Heart left ventricle (tissue), 16 donors: Measurements from ENCODE around the gene F12. TPM values are rescaled to one million over a fixed set of nuclear protein-coding genes. Genes with fewer than 3 reads are reported as not detected.
"Not testable (repeated sequence)": the region's sequence is repeated elsewhere in the genome, so short reads cannot be mapped to it uniquely, and the experiment has no call there.

Source experiments
- ATAC-seq, 4 donors: fragments of 200-7000 bp; cut with Tn5 transposase; one replicate each; pipeline ENCODE4 v1.9.1; 2020 to 2022; ENCODE audit warnings: moderate library complexity in 4 of 4, mild to moderate bottlenecking in 3 of 4, moderate number of reproducible peaks in 1 of 4
- DNase-seq, 5 donors: peaks; one replicate each; pipeline ENCODE4 v3.0.0-alpha.2; 2020
- H3K27ac ChIP-seq, 12 donors: fragments of 200-600 bp; sonication (generic) in 4 of 12; one replicate each; pipeline versions ENCODE4 v1.5.0 to v1.8.0; 2016 to 2022; ENCODE audit warnings: mild to moderate bottlenecking in 2 of 12
- H3K27me3 ChIP-seq, 9 donors: fragments of 200-600 bp; sonication (generic) in 2 of 9; one replicate each; pipeline versions ENCODE4 v1.5.1 to v1.8.0; 2016 to 2022; ENCODE audit warnings: mild to moderate bottlenecking in 3 of 9
- H3K36me3 ChIP-seq, 9 donors: fragments of 200-600 bp; sonication (generic) in 2 of 9; one replicate each; pipeline versions ENCODE4 v1.5.0 to v1.8.0; 2018 to 2022; ENCODE audit warnings: mild to moderate bottlenecking in 2 of 9
- H3K4me1 ChIP-seq, 12 donors: fragments of 200-600 bp; sonication (generic) in 4 of 12; one replicate each; pipeline versions ENCODE4 v1.5.0 to v1.8.0; 2016 to 2022; ENCODE audit warnings: mild to moderate bottlenecking in 3 of 12
- H3K4me3 ChIP-seq, 12 donors: fragments of 200-600 bp; sonication (generic) in 4 of 12; one replicate each; pipeline versions ENCODE4 v1.5.0 to v1.8.0; 2017 to 2022; ENCODE audit warnings: mild to moderate bottlenecking in 9 of 12, moderate library complexity in 4 of 12
- H3K9me3 ChIP-seq, 12 donors: fragments of 200-600 bp; sonication (generic) in 4 of 12; one replicate each; pipeline versions ENCODE4 v1.5.0 to v1.8.0; 2016 to 2022; ENCODE audit warnings: mild to moderate bottlenecking in 1 of 12
- CTCF ChIP-seq, 12 donors: fragments of 200-600 bp; sonication (generic) in 4 of 12; IDR thresholded peaks; one replicate each; pipeline versions ENCODE4 v1.5.0 to v1.8.0; 2018 to 2022; ENCODE audit warnings: antibody characterized with exemption in 12 of 12, mild to moderate bottlenecking in 5 of 12
- POLR2A ChIP-seq, 2 donors: fragments of 450-650 bp; IDR thresholded peaks; one replicate each; pipeline ENCODE4 v1.6.1; 2017; ENCODE audit warnings: antibody characterized with exemption in 2 of 2, mild to moderate bottlenecking in 2 of 2, moderate library complexity in 2 of 2
- WGBS, 4 donors: extraction: QIAGEN DNeasy Blood & Tissue Kit in 2 of 4; methylation state at CpG; one replicate each; pipeline versions ENCODE4 v1.1.5 to v1.1.7; 2013 to 2018; 5-methylcytosine and 5-hydroxymethylcytosine counted together
- intact Hi-C, 10 donors: fragments of 100-400 bp; cut with DNase I; formaldehyde crosslinking; loops; one replicate each; pipeline versions ENCODE4 v1.11.1 to v1.14.2; 2022
- polyA plus RNA-seq, 2 donors: library from polyadenylated mRNA; stranded (reverse); fragments of 200-250 nt; gene quantifications; one replicate each; pipeline ENCODE4 v1.2.3, GENCODE V29; 2013
- total RNA-seq, 9 donors: library from RNA; depleted of rRNA in 2 of 9; stranded (reverse); fragments of >200 nt in 2 of 9; fragmentation: NEBNext Ultra II Directional in 3 of 9; extraction: Animal tissue kit (Norgen Biotek cat#: 25700) in 3 of 9; gene quantifications; one replicate each; pipeline versions ENCODE4 v1.1.0 to v1.2.4, GENCODE V29; 2016 to 2023
- donor health status: ischemic (EF 13 %, LVEDD 7.1; RV severe dilation, severe dysfunction).
- donor health status: healthy with polysubstance abuse.
- donor health status: DM: no; HTN: yes; CAD: no.
- donor health status: DM: no; HTN: no; CAD: no.
- donor health status: ischemic (EF 25% LVEDD 6.9; RV normal size, moderate dysfunction).
- donor health status: ischemic (EF 25% LVEDD 5.7; RV mildly dilated, moderate dysfunction).
- donor health status: healthy.
- donor health status: DM: yes; HTN: yes; CAD: no.
- donor health status: ischemic (EF 35%, LVEDD 5.7; RV mildly dilated, moderate dysfunction).
- donor health status: nonischemic (EF 11% LVEDD 7.7; RV severe dilation, severe dysfunction).
- donor health status: DM: yes; HTN: yes; CAD: no.
- donor health status: PGD.
- donor health status: ischemic (EF 29% LVEDD 5.4; RV normal size, mild dysfunction).
- donor health status: nonischemic (EF 23%, LVEDD 6.1; RV moderate dilation, normal function).

F12 gene
- total and polyA plus RNA-seq, 11 donors = 0.29 to 0.56 TPM; not detected in 9

GRCh38 chr5:177376107-177376506 lies 33.3 kb downstream of the F12 start:
- WGBS, 4 donors = 85 to 88% (median 85%) methylated on average over 11 of the region's 11 CpGs
- TF ChIP-seq POLR2A (IDR thresholded peaks at IDR 0.05) = no peak
- no peak overlapping the region for H3K27ac ChIP-seq
- H3K36me3 ChIP-seq = no peaks in the 10 kb centered on the region
- no peak for ATAC-seq
- peaks cover 0 to 15% (median 0%) of the 10 kb centered on the region in 12 donors for H3K4me1 ChIP-seq
- intact Hi-C loops = no loop called here
- H3K27me3 ChIP-seq = peaks cover 0 to 6% (median 0%) of the 10 kb centered on the region in 9 donors
- no peak for DNase-seq
- H3K9me3 ChIP-seq = no peaks in the 10 kb centered on the region
- H3K4me3 ChIP-seq = no peak overlapping the region

GRCh38 chr5:177375516-177375915 lies 33.8 kb downstream of the F12 start:
- 79 to 87% (median 82%) methylated on average over 5 of the region's 5 CpGs for WGBS, 4 donors
- intact Hi-C loops = not testable (repeated sequence)

GRCh38 chr5:177374211-177374610 lies 35.2 kb downstream of the F12 start:
- peaks cover 0 to 32% (median 3%) of the 10 kb centered on the region in 12 donors for H3K4me1 ChIP-seq
- H3K27ac ChIP-seq = no peak overlapping the region
- no peaks in the 10 kb centered on the region for H3K27me3 ChIP-seq
- DNase-seq (no peak), ATAC-seq (no peak)
- no peaks in the 10 kb centered on the region for H3K36me3 ChIP-seq
- intact Hi-C loops = no loop called here
- H3K4me3 ChIP-seq = no peak overlapping the region
- H3K9me3 ChIP-seq = no peaks in the 10 kb centered on the region
- TF ChIP-seq CTCF (IDR thresholded peaks at IDR 0.05) = no peak
- TF ChIP-seq POLR2A (IDR thresholded peaks at IDR 0.05) = no peak
- 67 to 74% (median 71%) methylated on average over 5 of the region's 5 CpGs for WGBS, 4 donors

More at GRCh38 chr5:177375516-177375915, 33.8 kb downstream of the F12 start:
- H3K27ac ChIP-seq, H3K27me3 ChIP-seq, H3K9me3 ChIP-seq, ATAC-seq, DNase-seq, H3K36me3 ChIP-seq, H3K4me3 ChIP-seq: not testable (repeated sequence)
- H3K4me1 ChIP-seq = peaks cover 0 to 19% (median 0%) of the 10 kb centered on the region in 12 donors

- TF ChIP-seq CTCF (IDR thresholded peaks at IDR 0.05) (no peak), POLR2A (IDR thresholded peaks at IDR 0.05) (no peak)
- Histone ChIP-seq H3K9me3 (no peaks in the 10 kb centered on the region), H3K36me3 (no peaks in the 10 kb centered on the region), H3K4me1 (peaks cover 0 to 36% (median 3%) of the 10 kb centered on the region in 12 donors), H3K27ac (no peak overlapping the region), H3K4me3 (no peak overlapping the region), H3K27me3 (no peaks in the 10 kb centered on the region)
- ATAC-seq = no peak
- WGBS, 4 donors = 60 to 71% (median 61%) methylated on average over 6 of the region's 6 CpGs
- no peak for DNase-seq
- intact Hi-C loops = no loop called here
These were observed 35.6 kb downstream of the F12 start for GRCh38 chr5:177373806-177374205.

- intact Hi-C loops = no loop called here
- H3K27me3 ChIP-seq = no peaks in the 10 kb centered on the region
- ATAC-seq (no peak), DNase-seq (no peak)
- H3K27ac ChIP-seq = no peak overlapping the region
- no peak overlapping the region for H3K4me3 ChIP-seq
- H3K4me1 ChIP-seq = peaks cover 0 to 40% (median 5%) of the 10 kb centered on the region in 12 donors
- H3K9me3 ChIP-seq = no peaks in the 10 kb centered on the region
- WGBS, 4 donors = 88 to 97% (median 92%) methylated on average over 6 of the region's 6 CpGs
- H3K36me3 ChIP-seq = peaks cover 0 to 4% (median 0%) of the 10 kb centered on the region in 9 donors
- no peak for TF ChIP-seq POLR2A (IDR thresholded peaks at IDR 0.05)
- TF ChIP-seq CTCF (IDR thresholded peaks at IDR 0.05) = no peak
These were observed 36.5 kb downstream of the F12 start for GRCh38 chr5:177372910-177373309.
